Sigmoid colon (tissue), 3 donors: ENCODE data around the gene ZFPM1.

ENCODE experiments used
- POLR2A ChIP-seq, 2 donors: fragments of 450-650 bp; IDR thresholded peaks; one replicate each; pipeline ENCODE4 v1.6.1; 2016; ENCODE audit warnings: antibody characterized with exemption in 2 of 2, mild to moderate bottlenecking in 2 of 2, moderate library complexity in 2 of 2
- TF ChIP-seq, protein P1 (sequence below), 4 experiments: fragments of 450-650 bp in 3 of 4; fragments of 200-600 bp in 1 of 4; IDR thresholded peaks; one replicate each; pipeline ENCODE4 v1.5.1; 2016 to 2019; ENCODE audit warnings: antibody characterized with exemption in 4 of 4, mild to moderate bottlenecking in 3 of 4, moderate library complexity in 2 of 4

- TF ChIP-seq, protein P1, sequence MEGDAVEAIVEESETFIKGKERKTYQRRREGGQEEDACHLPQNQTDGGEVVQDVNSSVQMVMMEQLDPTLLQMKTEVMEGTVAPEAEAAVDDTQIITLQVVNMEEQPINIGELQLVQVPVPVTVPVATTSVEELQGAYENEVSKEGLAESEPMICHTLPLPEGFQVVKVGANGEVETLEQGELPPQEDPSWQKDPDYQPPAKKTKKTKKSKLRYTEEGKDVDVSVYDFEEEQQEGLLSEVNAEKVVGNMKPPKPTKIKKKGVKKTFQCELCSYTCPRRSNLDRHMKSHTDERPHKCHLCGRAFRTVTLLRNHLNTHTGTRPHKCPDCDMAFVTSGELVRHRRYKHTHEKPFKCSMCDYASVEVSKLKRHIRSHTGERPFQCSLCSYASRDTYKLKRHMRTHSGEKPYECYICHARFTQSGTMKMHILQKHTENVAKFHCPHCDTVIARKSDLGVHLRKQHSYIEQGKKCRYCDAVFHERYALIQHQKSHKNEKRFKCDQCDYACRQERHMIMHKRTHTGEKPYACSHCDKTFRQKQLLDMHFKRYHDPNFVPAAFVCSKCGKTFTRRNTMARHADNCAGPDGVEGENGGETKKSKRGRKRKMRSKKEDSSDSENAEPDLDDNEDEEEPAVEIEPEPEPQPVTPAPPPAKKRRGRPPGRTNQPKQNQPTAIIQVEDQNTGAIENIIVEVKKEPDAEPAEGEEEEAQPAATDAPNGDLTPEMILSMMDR (IDR thresholded peaks at IDR 0.05): no peak
- no peak for TF ChIP-seq POLR2A (IDR thresholded peaks at IDR 0.05)
Measured at GRCh38 chr16:88491560-88492310, 38.7 kb downstream of the ZFPM1 start.
